HepG2 (cell line): ENCODE results near the gene ZNF511. TPM values are rescaled to one million over a fixed set of nuclear protein-coding genes. Genes with fewer than 3 reads are reported as not detected.

Experiments used
- AGO1 ChIP-seq: fragments of 200-400 bp; formaldehyde crosslinking; IDR thresholded peaks from 2 replicates; pipeline ENCODE4 v1.6.1; 2017; ENCODE audit warnings: mild to moderate bottlenecking, low read depth, low read length, moderate library complexity; ENCODE audit not compliant: poor library complexity, severe bottlenecking
- ATF7 ChIP-seq, 2 experiments: fragments of 450-650 bp in 1 of 2; sonication (generic) in 1 of 2; formaldehyde crosslinking in 1 of 2; IDR thresholded peaks; 2 replicates each; pipeline versions ENCODE4 v1.4.0 to v1.6.1; 2016 to 2020; ENCODE audit warnings: antibody characterized with exemption in 1 of 2, mild to moderate bottlenecking in 1 of 2, missing genetic modification reagents in 1 of 2
- BHLHE40 ChIP-seq: IDR thresholded peaks from 2 replicates; pipeline ENCODE4 v1.6.1; 2011; ENCODE audit warnings: low read length, improper control_type of control experiment
- BRCA1 ChIP-seq: sonication (generic); formaldehyde crosslinking; IDR thresholded peaks from 2 replicates; pipeline ENCODE4 v1.4.0; 2020; ENCODE audit warnings: missing genetic modification reagents
- CCAR2 ChIP-seq: fragments of 200-400 bp; formaldehyde crosslinking; optimal IDR thresholded peaks from 2 replicates; pipeline ENCODE3; 2018; ENCODE audit warnings: low read depth, mild to moderate bottlenecking, low read length, moderate library complexity
- DNMT1 ChIP-seq: sonication (generic); formaldehyde crosslinking; IDR thresholded peaks from 2 replicates; pipeline ENCODE4 v1.5.1; 2020; ENCODE audit warnings: mild to moderate bottlenecking, missing genetic modification reagents
- HNRNPL ChIP-seq: fragments of 200-400 bp; formaldehyde crosslinking; IDR thresholded peaks from 2 replicates; pipeline ENCODE4 v1.6.1; 2017; ENCODE audit warnings: mild to moderate bottlenecking, low read depth, low read length
- KLF11 ChIP-seq: IDR thresholded peaks from 2 replicates; pipeline ENCODE4 v1.6.1; 2016; ENCODE audit warnings: missing compliant biosample characterization
- KLF9 ChIP-seq: IDR thresholded peaks from 2 replicates; pipeline ENCODE4 v1.6.1; 2016; ENCODE audit warnings: low read depth
- MTA1 ChIP-seq: sonication (generic); formaldehyde crosslinking; IDR thresholded peaks from 2 replicates; pipeline ENCODE4 v1.4.0; 2020; ENCODE audit warnings: missing genetic modification reagents, mild to moderate bottlenecking, borderline replicate concordance
- MYPOP ChIP-seq: sonication (generic); formaldehyde crosslinking; IDR thresholded peaks from 2 replicates; pipeline ENCODE4 v1.8.1; 2023; ENCODE audit warnings: mild to moderate bottlenecking, moderate library complexity, missing genetic modification reagents
- PCBP2 ChIP-seq: fragments of 200-400 bp; formaldehyde crosslinking; optimal IDR thresholded peaks from 2 replicates; pipeline ENCODE3; 2018; ENCODE audit warnings: low read length, low read depth; ENCODE audit not compliant: poor library complexity, severe bottlenecking
- POGK ChIP-seq: sonication (generic); formaldehyde crosslinking; conservative IDR thresholded peaks from 2 replicates; pipeline ENCODE4 v1.8.0; 2022; ENCODE audit warnings: mild to moderate bottlenecking, moderate library complexity, missing genetic modification reagents
- PTBP1 ChIP-seq: fragments of 200-400 bp; formaldehyde crosslinking; IDR thresholded peaks from 2 replicates; pipeline ENCODE4 v1.6.1; 2018; ENCODE audit warnings: low read length, low read depth; ENCODE audit not compliant: poor library complexity, severe bottlenecking
- SATB2 ChIP-seq: sonication (generic); formaldehyde crosslinking; IDR thresholded peaks from 2 replicates; pipeline ENCODE4 v1.5.0; 2020; ENCODE audit warnings: missing genetic modification reagents
- ZBTB21 ChIP-seq: sonication (generic); formaldehyde crosslinking; IDR thresholded peaks from 2 replicates; pipeline ENCODE4 v1.4.0; 2020; ENCODE audit warnings: missing genetic modification reagents
- ZBTB25 ChIP-seq: IDR thresholded peaks from 2 replicates; pipeline ENCODE4 v1.6.1; 2018; ENCODE audit warnings: missing genetic modification reagents
- ZFP36L2 ChIP-seq: sonication (generic); formaldehyde crosslinking; IDR thresholded peaks from 2 replicates; pipeline ENCODE4 v1.4.0; 2020; ENCODE audit warnings: missing genetic modification reagents
- ZMAT5 ChIP-seq: sonication (generic); formaldehyde crosslinking; IDR thresholded peaks from 2 replicates; pipeline ENCODE4 v1.5.0; 2020; ENCODE audit warnings: mild to moderate bottlenecking, low read depth, missing genetic modification reagents, borderline replicate concordance
- ZNF18 ChIP-seq: sonication (generic); formaldehyde crosslinking; IDR thresholded peaks from 2 replicates; pipeline ENCODE4 v1.8.0; 2022; ENCODE audit warnings: mild to moderate bottlenecking, missing genetic modification reagents; ENCODE audit not compliant: insufficient replicate concordance
- ZNF280B ChIP-seq: sonication (generic); formaldehyde crosslinking; IDR thresholded peaks from 2 replicates; pipeline ENCODE4 v1.5.0; 2020; ENCODE audit warnings: missing genetic modification reagents, mild to moderate bottlenecking, borderline replicate concordance
- ZNF30 ChIP-seq: sonication (generic); formaldehyde crosslinking; IDR thresholded peaks from 2 replicates; pipeline ENCODE4 v1.5.0; 2020; ENCODE audit warnings: mild to moderate bottlenecking, missing genetic modification reagents
- ZNF879 ChIP-seq: sonication (generic); formaldehyde crosslinking; IDR thresholded peaks from 2 replicates; pipeline ENCODE4 v1.8.1; 2023; ENCODE audit warnings: missing genetic modification reagents
- polyA plus RNA-seq, 8 experiments: library from polyadenylated mRNA; depleted of rRNA in 3 of 8; stranded (reverse) in 7 of 8; unstranded in 1 of 8; fragments of >200 nt; fragmentation: Illumina TruSeq in 4 of 8; extraction: Trizol in 4 of 8; gene quantifications; 2 replicates each; pipeline versions ENCODE4 v1.2.1 to v1.2.3, GENCODE V29; 2011 to 2016; ENCODE audit warnings: low read depth in 4 of 8, missing spikeins in 1 of 8, mixed read lengths in 1 of 8; ENCODE audit not compliant: insufficient read depth in 1 of 8
- total RNA-seq, 5 experiments: library from RNA; depleted of rRNA; stranded (reverse); fragments of >200 nt; fragmentation: Illumina TruSeq; extraction: Trizol; gene quantifications; 2 replicates each; pipeline ENCODE4 v1.2.3, GENCODE V29; 2016; ENCODE audit warnings: low read depth in 1 of 5

ZNF511 gene
- total and polyA plus RNA-seq, 2 of the 13 experiments (the other 11 are each of a cell fraction or from before 2014, with no cell fraction given) = 35.6 to 66.4 TPM

- TF ChIP-seq ZBTB25 (no peak), ZNF18 (CRISPR knock-in tag) (no peak), PCBP2 (no peak), DNMT1 (CRISPR knock-in tag) (peak; percentile 4; the same call in 1 of the 2 replicates), ZNF879 (no peak), SATB2 (CRISPR knock-in tag) (no peak), BRCA1 (CRISPR knock-in tag) (no peak), HNRNPL (peak; percentile 14; the same call in 1 of the 2 replicates), MYPOP (CRISPR knock-in tag) (no peak), ZNF280B (CRISPR knock-in tag) (no peak), BHLHE40 (no peak), POGK (CRISPR knock-in tag) (no peak), CCAR2 (no peak), ZNF30 (CRISPR knock-in tag) (no peak), PTBP1 (no peak), KLF11 (CRISPR knock-in tag) (no peak), ZMAT5 (CRISPR knock-in tag) (no peak), ATF7 (IDR thresholded peaks at IDR 0.05) (no peak), ATF7 (CRISPR knock-in tag; IDR thresholded peaks at IDR 0.05) (0 out of 2 replicates have a peak, but pooled peaks have one; percentile 12), ZFP36L2 (CRISPR knock-in tag) (no peak), ZBTB21 (CRISPR knock-in tag) (no peak), AGO1 (peak; percentile 92), MTA1 (CRISPR knock-in tag) (0 out of 2 replicates have a peak, but pooled peaks have one; percentile 29), KLF9 (CRISPR knock-in tag) (no peak)
These were observed 40.9 kb downstream of the ZNF511 start (continued) for GRCh38 chr10:133349577-133350011.
